HG03469 (cell line): ENCODE measurements around the gene HIGD1C.
"Not testable (repeated sequence)": the region's sequence is repeated elsewhere in the genome, so short reads cannot be mapped to it uniquely, and the experiment has no call there.

Source experiments
- ATAC-seq: cut with Tn5 transposase; IDR thresholded peaks from one replicate; pipeline ENCODE4 v1.9.1; 2021; ENCODE audit warnings: mild to moderate bottlenecking, moderate library complexity, moderate number of reproducible peaks; ENCODE audit not compliant: unreplicated experiment

The HIGD1C gene

GRCh38 chr12:50952510-50952909, at the start of gene HIGD1C:
Gene HIGD1C (plus strand): TSS chr12:50952544. CDS start chr12:50953999, 1,455 bp downstream.
- no peak for ATAC-seq

DNA sequence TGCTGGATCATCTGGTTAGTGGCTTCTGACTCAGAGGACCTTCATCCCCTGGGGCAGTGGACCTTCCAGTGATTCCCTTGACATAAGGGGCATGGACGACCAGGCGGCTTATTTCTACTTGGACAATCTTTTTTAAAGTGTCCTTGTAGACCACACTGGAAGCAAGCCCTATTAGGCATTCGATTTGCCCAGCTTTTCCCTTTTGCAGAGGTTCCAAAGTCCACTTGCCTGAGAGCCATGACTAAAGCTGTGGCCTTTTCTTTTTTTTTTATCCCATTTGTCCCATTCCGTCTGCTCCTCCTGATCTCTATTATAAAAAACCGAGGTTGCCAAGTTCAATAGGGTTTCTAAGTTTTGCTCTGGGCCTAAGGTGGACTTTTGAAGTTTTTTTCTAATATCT, 43.9 kb upstream of the HIGD1C start:
- not testable (repeated sequence) for ATAC-seq

DNA sequence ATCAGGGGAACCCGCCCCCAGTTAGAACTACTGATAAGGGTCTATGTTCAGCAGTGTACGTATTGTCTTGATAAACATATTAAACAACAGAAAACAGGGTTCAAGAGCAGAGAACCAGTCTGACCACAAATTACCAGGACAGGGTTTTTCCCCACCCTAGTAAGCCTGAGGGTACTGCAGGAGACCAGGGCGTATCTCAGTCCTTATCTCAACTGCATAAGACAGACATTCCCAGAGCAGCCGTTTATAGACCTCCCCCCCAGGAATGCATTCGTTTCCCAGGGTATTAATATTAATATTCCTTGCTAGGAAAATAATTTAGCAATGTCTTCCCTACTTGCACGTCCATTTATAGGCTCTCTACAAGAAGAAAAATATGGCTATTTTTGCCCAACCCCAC, 40.0 kb upstream of the HIGD1C start:
- ATAC-seq, result not testable (repeated sequence)

DNA sequence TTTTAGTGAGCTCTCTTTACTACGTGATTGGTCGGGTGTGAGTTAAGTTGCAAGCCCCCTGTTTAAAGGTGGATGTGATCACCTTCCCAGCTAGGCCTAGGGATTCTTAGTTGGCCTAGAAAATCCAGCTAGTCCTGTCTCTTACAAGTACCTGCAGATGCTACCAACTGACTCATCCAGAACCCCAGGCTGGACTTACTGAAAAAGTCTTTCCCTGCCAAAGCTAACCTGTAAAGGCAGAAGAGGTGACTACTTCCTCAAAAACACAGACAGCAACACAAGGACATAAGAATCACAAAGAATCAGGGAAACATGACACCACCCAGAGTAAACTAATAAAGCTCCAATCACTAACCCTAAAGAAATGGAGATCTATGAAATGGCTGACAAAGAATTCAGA, 39.1 kb upstream of the HIGD1C start:
- ATAC-seq, result no peak

DNA sequence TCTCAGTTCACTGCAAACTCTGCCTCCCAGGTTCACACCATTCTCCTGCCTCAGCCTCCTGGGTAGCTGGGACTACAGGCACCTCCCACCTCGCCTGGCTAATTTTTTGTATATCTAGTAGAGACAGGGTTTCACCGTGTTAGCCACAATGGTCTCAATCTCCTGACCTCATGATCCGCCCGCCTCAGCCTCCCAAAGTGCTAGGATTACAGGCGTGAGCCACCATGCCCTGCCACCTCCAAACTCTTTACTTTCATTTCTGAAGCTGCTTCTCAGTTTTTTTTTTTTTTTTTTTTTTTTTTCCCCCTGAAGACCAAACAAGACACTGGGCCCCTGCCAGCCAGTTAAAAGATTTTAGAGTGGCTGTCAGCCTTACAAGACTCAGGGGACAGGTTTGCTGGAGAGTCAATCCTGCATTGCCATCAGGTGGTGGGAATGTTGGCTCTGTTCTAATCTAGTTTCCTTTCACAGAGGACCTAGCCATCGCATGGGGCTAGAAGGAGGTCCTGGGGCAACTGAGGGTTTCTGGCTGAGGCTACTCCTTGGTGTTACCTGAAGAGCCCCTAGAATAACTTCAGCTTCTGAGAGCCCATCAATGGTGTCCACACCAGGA, 37.4 kb upstream of the HIGD1C start:
- no peak for ATAC-seq

DNA sequence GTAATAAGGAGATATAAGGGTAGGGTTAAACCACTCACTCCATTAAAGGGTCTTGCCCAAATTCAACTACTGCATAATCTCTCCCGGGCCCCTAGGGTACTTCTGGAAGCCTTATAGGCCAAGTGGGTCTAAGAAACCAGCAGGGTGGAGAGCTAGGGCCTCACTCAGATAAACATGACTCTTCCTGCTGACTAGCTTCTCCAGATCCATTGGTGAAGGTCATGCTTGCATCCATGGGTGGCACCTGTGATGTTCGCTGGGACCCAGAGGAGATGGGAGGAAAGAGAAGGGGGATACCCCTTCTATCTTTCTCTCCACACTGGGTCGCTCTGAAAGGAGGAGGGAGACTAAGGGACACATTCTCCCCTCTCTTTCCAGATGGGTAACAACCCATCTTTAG, 36.1 kb upstream of the HIGD1C start:
- no peak for ATAC-seq

DNA sequence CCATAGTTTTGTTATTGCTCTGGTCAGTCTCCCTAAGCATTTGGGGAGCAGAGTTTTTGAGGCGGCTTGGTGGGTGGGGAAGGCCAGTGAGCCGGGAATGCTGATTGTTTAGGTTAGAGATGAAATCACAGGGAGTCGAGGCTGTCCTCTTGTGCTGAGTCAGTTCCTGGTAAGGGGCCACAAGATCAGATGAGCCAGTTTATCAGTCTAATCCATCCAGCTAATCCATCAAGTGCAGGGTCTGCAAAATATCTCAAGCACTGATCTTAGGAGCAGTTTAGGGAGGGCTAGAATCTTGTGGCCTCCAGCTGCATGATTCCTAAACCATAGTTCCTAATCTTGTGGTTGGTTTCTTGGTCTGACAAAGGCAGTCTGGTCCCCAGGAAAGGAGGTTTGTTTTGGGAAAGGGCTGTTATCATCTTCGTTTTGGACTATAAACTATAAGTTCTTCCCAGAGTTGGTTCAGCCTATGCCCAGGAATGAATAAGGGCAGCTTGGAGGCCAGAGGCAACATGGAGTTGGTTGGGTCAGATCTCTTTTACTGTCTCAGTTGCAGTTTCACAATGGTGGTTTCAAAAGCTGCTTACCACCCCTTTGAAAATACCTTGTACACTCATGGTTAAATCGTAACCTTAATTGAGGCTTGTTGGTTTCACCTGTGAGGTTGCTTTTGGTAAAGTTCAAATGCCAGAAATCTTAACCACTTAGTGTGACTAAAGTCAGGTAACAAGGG, 33.6 kb upstream of the HIGD1C start:
- no peak for ATAC-seq

GRCh38 chr12:50922820-50923219, 29.5 kb upstream of the HIGD1C start:
- no peak for ATAC-seq

- no peak for ATAC-seq
These were observed 28.8 kb upstream of the HIGD1C start for GRCh38 chr12:50923361-50924130.

- no peak for ATAC-seq
These were observed 28.3 kb upstream of the HIGD1C start for GRCh38 chr12:50924131-50924438.

DNA sequence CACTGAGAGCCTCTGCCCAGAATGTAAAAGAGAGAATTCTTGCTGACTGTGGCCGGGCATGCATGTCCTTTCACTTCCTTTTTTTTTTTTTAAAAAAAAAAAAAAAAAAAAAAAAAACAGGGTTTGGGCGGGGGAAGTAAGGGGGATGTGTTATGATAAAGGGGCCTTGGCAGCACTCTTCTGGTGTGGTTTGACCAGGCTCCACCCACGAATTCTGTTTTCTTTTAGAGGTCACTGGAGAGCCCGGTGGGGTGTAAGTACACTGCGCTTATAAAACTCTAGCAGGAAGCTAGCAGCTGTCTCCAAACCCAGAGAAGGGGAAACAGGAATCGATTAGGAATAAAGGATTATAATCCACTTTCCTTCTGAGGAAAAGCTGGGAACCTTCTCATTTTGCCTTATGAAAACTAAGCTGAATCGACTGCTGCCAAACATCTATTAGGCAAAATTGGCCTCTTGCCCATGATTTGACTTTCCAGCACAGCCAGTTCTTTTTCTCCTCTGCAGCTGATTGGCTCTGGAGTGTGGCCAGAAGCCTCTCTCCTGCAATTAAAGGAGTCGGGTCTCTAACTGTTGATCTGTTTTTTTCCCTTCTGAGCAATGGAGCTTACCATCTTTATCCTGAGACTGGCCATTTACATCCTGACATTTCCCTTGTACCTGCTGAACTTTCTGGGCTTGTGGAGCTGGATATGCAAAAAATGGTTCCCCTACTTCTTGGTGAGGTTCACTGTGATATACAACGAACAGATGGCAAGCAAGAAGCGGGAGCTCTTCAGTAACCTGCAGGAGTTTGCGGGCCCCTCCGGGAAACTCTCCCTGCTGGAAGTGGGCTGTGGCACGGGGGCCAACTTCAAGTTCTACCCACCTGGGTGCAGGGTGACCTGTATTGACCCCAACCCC, 27.7 kb upstream of the HIGD1C start:
- ATAC-seq, result peak; percentile 71

GRCh38 chr12:50925342-50925651, 27.0 kb upstream of the HIGD1C start:
- ATAC-seq, result no peak

DNA sequence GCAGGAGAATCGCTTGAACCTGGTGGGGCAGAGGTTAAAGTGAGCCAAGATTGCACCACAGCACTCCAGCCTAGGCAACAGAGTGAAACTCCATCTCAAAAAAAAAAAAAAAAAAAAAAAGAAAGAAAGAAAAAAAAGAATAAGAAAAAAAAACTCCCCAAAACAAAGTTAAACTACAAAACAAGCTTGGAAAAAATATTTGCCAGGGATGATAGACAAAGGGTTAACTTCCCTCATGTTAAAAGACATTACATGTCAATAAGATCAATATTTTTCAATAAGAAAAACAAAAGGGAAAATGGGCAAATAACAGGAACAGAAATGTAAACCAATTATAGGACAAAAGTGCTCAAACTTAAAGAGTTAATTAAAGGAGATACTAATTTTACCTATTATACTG, 26.4 kb upstream of the HIGD1C start:
- no peak for ATAC-seq

GRCh38 chr12:50926415-50926814, 25.9 kb upstream of the HIGD1C start:
- ATAC-seq, result no peak

DNA sequence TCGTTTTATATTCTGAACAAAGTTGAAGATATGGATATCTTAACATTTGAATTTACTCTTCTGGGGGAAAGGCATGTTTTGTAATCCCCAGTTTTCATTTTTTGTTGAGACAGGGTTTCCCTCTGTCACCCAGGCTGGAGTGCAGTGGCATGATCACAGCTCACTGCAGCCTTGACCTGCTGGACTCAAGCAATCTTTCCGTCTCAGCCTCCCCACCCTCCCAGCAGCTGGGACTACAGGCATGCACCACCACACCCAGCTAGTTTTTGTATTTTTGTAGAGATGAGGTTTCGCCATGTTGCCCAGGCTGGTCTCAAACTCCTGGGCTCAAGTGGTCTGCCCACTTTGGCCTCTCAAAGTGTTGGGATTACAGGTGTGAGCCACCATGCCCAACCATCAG, 25.4 kb upstream of the HIGD1C start:
- ATAC-seq, result not testable (repeated sequence)

DNA sequence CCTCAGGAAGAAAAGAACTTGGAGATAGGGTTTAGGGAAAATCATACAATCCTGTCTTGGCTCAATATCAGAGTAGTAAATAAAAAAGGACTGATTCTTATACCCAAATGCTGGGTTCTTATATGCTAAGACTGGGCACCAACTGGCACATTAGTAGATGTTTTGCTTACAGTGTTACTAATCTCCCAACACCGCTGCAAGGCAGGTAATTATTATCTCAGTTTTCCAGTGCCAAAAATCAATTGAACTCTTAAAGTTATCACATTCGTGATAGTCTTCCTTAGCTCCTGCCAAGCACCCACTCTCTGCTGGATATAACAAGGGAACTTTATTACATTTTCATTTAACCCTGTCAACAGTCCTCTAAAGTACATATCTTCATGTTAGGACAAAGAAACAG, 25.0 kb upstream of the HIGD1C start:
- ATAC-seq, result no peak

DNA sequence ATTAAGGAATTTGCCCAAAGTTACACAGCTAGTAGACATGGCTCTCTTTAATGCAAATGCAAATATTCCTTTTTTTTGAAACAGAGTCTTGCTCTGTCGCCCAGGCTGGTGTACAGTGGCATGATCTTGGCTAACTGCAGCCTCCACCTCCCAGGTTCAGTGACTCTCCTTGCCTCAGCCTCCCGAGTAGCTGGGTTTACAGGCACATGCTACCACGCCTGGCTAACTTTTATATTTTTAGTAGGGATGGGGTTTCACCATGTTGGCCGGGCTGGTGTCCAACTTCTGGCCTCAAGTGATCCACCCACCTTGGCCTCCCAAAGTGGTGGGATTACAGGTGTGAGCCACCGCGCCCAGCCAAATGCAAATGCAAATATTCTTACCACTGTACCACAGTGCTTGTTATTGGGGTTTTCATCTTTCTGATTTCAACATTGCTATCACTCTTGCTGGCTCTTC, 24.5 kb upstream of the HIGD1C start:
- ATAC-seq, result no peak

GRCh38 chr12:50928392-50928791, 24.0 kb upstream of the HIGD1C start:
- no peak for ATAC-seq

DNA sequence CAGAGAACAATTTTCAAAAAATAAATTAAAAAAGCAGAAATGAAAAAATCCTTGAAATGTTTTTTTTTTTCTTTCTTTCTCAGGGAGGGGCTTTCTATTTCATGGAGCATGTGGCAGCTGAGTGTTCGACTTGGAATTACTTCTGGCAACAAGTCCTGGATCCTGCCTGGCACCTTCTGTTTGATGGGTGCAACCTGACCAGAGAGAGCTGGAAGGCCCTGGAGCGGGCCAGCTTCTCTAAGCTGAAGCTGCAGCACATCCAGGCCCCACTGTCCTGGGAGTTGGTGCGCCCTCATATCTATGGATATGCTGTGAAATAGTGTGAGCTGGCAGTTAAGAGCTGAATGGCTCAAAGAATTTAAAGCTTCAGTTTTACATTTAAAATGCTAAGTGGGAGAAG, 22.5 kb upstream of the HIGD1C start:
- no peak for ATAC-seq

DNA sequence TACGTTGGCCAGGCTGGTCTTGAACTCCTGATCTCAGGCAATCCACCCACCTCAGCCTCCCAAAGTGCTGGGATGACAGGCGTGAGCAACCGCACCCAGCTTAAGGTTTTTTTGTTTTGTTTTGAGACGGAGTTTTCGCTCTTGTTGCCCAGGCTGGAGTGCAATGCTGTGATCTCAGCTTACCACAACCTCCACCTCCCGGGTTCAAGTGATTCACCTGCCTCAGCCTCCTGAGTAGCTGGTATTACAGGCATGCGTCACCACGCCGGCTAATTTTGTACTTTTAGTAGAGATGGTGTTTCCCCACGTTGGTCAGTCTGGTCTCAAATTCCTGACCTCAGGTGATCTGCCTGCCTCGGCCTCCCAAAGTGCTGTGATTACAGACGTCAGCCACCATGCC, 21.9 kb upstream of the HIGD1C start:
- ATAC-seq, result not testable (repeated sequence)

GRCh38 chr12:50932787-50933280, 19.5 kb upstream of the HIGD1C start:
- no peak for ATAC-seq
